SK-N-MC (cell line): ENCODE measurements around the gene SVIP.

Experiments used
- EZH2 ChIP-seq: fragments of 200-600 bp; sonication (generic); IDR thresholded peaks from one replicate; pipeline ENCODE4 v1.6.1; 2017; ENCODE audit warnings: antibody characterized with exemption
- POLR2AphosphoS5 ChIP-seq: IDR thresholded peaks from 2 replicates; pipeline ENCODE4 v1.6.1; 2012; ENCODE audit warnings: mild to moderate bottlenecking, low read depth, low read length, borderline replicate concordance

DNA sequence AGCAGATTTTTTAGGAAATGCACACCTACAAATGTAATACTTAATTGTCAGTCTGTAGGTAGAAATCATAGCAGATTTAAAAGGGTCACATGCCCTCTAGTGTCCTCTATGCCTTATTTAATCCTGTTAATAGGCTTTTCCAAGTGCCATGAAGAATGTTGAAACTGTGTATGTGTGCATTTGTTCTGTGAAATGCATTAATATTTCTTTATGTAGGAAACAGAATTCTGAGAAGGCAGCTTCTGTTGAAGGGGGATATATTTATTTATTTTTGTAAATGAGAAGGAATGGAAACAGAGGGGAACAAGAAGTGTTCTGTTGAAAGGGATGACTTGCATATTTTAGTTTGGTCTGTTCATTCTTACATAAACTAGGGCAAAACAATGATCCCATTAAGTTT, 51.0 kb downstream of the SVIP start:
- no peak for TF ChIP-seq POLR2AphosphoS5
- no peak for TF ChIP-seq EZH2
